ENCODE data around the gene B3GNT5. TPM values are rescaled to one million over a fixed set of nuclear protein-coding genes. Genes with fewer than 3 reads are reported as not detected.

B3GNT5 gene
- total RNA-seq (2014; rRNA removed; shearing (Covaris generic)) = 0.11 and 0.21 TPM in 2 replicates
- 0.61 and 0.66 TPM in 2 replicates for polyA plus RNA-seq (2015; cell fraction: cytosol; rRNA removed)
- polyA plus RNA-seq (2015; cell fraction: nucleus; rRNA removed) = 2.9 TPM in 1 of 2 replicates, not detected in the other

- in situ Hi-C loops (cut with HindIII; ENCODE audit: low pct_unique_long_range_greater_than_20kb, low sequenced_read_pairs) = no loop called here
- no peak for DNase-seq (ENCODE audit: low read depth, low spot score)
Measured at GRCh38 chr3:183252973-183253527, at the start of gene B3GNT5. Gene B3GNT5, plus strand, starts transcription at chr3:183253253. Its CDS starts 16,546 bp downstream, at chr3:183269799.

GRCh38 chr3:183203670-183204069 lies 49.4 kb upstream of the B3GNT5 start:
- no peak for DNase-seq (ENCODE audit: low read depth, low spot score)
- in situ Hi-C loops (cut with HindIII; ENCODE audit: low pct_unique_long_range_greater_than_20kb, low sequenced_read_pairs) = no loop called here

GRCh38 chr3:183208260-183208659 lies 44.8 kb upstream of the B3GNT5 start:
- in situ Hi-C loops (cut with HindIII; ENCODE audit: low pct_unique_long_range_greater_than_20kb, low sequenced_read_pairs) = no loop called here
- DNase-seq (ENCODE audit: low read depth, low spot score) = no peak

GRCh38 chr3:183208800-183209199 lies 44.3 kb upstream of the B3GNT5 start:
- in situ Hi-C loops (cut with HindIII; ENCODE audit: low pct_unique_long_range_greater_than_20kb, low sequenced_read_pairs) = no loop called here
- no peak for DNase-seq (ENCODE audit: low read depth, low spot score)

GRCh38 chr3:183210341-183210740 lies 42.7 kb upstream of the B3GNT5 start:
- DNase-seq (ENCODE audit: low read depth, low spot score) = no peak
- in situ Hi-C loops (cut with HindIII; ENCODE audit: low pct_unique_long_range_greater_than_20kb, low sequenced_read_pairs) = no loop called here

- no peak for DNase-seq (ENCODE audit: low read depth, low spot score)
- in situ Hi-C loops (cut with HindIII; ENCODE audit: low pct_unique_long_range_greater_than_20kb, low sequenced_read_pairs) = no loop called here
Measured at GRCh38 chr3:183210862-183211341, 42.2 kb upstream of the B3GNT5 start.

GRCh38 chr3:183211352-183211751 lies 41.7 kb upstream of the B3GNT5 start:
- in situ Hi-C loops (cut with HindIII; ENCODE audit: low pct_unique_long_range_greater_than_20kb, low sequenced_read_pairs) = no loop called here
- no peak for DNase-seq (ENCODE audit: low read depth, low spot score)

GRCh38 chr3:183212096-183212495 lies 41.0 kb upstream of the B3GNT5 start:
- DNase-seq (ENCODE audit: low read depth, low spot score) = no peak
- in situ Hi-C loops (cut with HindIII; ENCODE audit: low pct_unique_long_range_greater_than_20kb, low sequenced_read_pairs) = no loop called here

- DNase-seq (ENCODE audit: low read depth, low spot score) = no peak
- in situ Hi-C loops (cut with HindIII; ENCODE audit: low pct_unique_long_range_greater_than_20kb, low sequenced_read_pairs) = no loop called here
Measured at GRCh38 chr3:183212565-183212964, 40.5 kb upstream of the B3GNT5 start.

- no peak for DNase-seq (ENCODE audit: low read depth, low spot score)
- in situ Hi-C loops (cut with HindIII; ENCODE audit: low pct_unique_long_range_greater_than_20kb, low sequenced_read_pairs) = no loop called here
Measured at GRCh38 chr3:183213415-183214276, 39.4 kb upstream of the B3GNT5 start.

GRCh38 chr3:183214277-183214612 lies 38.8 kb upstream of the B3GNT5 start:
- in situ Hi-C loops (cut with HindIII; ENCODE audit: low pct_unique_long_range_greater_than_20kb, low sequenced_read_pairs) = no loop called here
- DNase-seq (ENCODE audit: low read depth, low spot score) = no peak

- in situ Hi-C loops (cut with HindIII; ENCODE audit: low pct_unique_long_range_greater_than_20kb, low sequenced_read_pairs) = no loop called here
- DNase-seq (ENCODE audit: low read depth, low spot score) = no peak
Measured at GRCh38 chr3:183215591-183216202, 37.4 kb upstream of the B3GNT5 start.

- in situ Hi-C loops (cut with HindIII; ENCODE audit: low pct_unique_long_range_greater_than_20kb, low sequenced_read_pairs) = no loop called here
- no peak for DNase-seq (ENCODE audit: low read depth, low spot score)
Measured at GRCh38 chr3:183217548-183218332, 35.3 kb upstream of the B3GNT5 start.

- no peak for DNase-seq (ENCODE audit: low read depth, low spot score)
- in situ Hi-C loops (cut with HindIII; ENCODE audit: low pct_unique_long_range_greater_than_20kb, low sequenced_read_pairs) = no loop called here
Measured at GRCh38 chr3:183218826-183219225, 34.2 kb upstream of the B3GNT5 start.

GRCh38 chr3:183220828-183221227 lies 32.2 kb upstream of the B3GNT5 start:
- in situ Hi-C loops (cut with HindIII; ENCODE audit: low pct_unique_long_range_greater_than_20kb, low sequenced_read_pairs) = no loop called here
- DNase-seq (ENCODE audit: low read depth, low spot score) = peak; percentile 15

GRCh38 chr3:183222631-183223235 lies 30.3 kb upstream of the B3GNT5 start:
- DNase-seq (ENCODE audit: low read depth, low spot score) = no peak

GRCh38 chr3:183224180-183224970 lies 28.7 kb upstream of the B3GNT5 start:
- in situ Hi-C loops (cut with HindIII; ENCODE audit: low pct_unique_long_range_greater_than_20kb, low sequenced_read_pairs) = no loop called here
- no peak for DNase-seq (ENCODE audit: low read depth, low spot score)

More at GRCh38 chr3:183222631-183223235, 30.3 kb upstream of the B3GNT5 start:
- in situ Hi-C loops (cut with HindIII; ENCODE audit: low pct_unique_long_range_greater_than_20kb, low sequenced_read_pairs) = no loop called here
